Mucosa of rectum (tissue), 2 donors: Measurements from ENCODE around the gene SORBS2.

Experiments used
- H3K27ac ChIP-seq, 2 donors: one replicate each; pipeline ENCODE4 v1.7.0; 2013; ENCODE audit warnings: inconsistent platforms in 2 of 2, low read depth in 2 of 2, low read length in 2 of 2
- H3K27me3 ChIP-seq, 2 donors: one replicate each; pipeline ENCODE4 v1.7.0; 2013; ENCODE audit warnings: low read length in 2 of 2; ENCODE audit not compliant: control insufficient read depth in 2 of 2, insufficient read depth in 2 of 2
- H3K36me3 ChIP-seq, 2 donors: one replicate each; pipeline ENCODE4 v1.7.0; 2013; ENCODE audit warnings: low read length in 2 of 2; ENCODE audit not compliant: control insufficient read depth in 2 of 2, insufficient read depth in 2 of 2
- H3K4me1 ChIP-seq, 2 donors: one replicate each; pipeline ENCODE4 v1.7.0; 2013; ENCODE audit warnings: low read length in 2 of 2, mild to moderate bottlenecking in 1 of 2; ENCODE audit not compliant: control insufficient read depth in 2 of 2, insufficient read depth in 2 of 2
- H3K4me3 ChIP-seq, 2 donors: one replicate each; pipeline ENCODE4 v1.7.0; 2013; ENCODE audit warnings: low read length in 2 of 2
- H3K9ac ChIP-seq, 2 donors: one replicate each; pipeline ENCODE4 v1.7.0; 2013; ENCODE audit warnings: low read length in 2 of 2, low read depth in 1 of 2, mild to moderate bottlenecking in 1 of 2
- H3K9me3 ChIP-seq, 2 donors: one replicate each; pipeline ENCODE4 v1.7.0; 2013; ENCODE audit warnings: low read length in 2 of 2; ENCODE audit not compliant: control insufficient read depth in 2 of 2
- donor health status: healthy.
- donor health status: Normal muscosa, but diverticular disease.

The SORBS2 gene

GRCh38 chr4:185590982-185591381 is 221.0 kb downstream of the SORBS2 start:
- H3K4me3 ChIP-seq: no peak overlapping the region
- H3K27ac ChIP-seq: no peak overlapping the region
- H3K9me3 ChIP-seq: no peaks in the 10 kb centered on the region
- H3K27me3 ChIP-seq: no peaks in the 10 kb centered on the region
- H3K36me3 ChIP-seq: no peaks in the 10 kb centered on the region
- no peaks in the 10 kb centered on the region for H3K4me1 ChIP-seq
- H3K9ac ChIP-seq: no peak overlapping the region

GRCh38 chr4:185589067-185589836 is 222.7 kb downstream of the SORBS2 start:
- Histone ChIP-seq H3K9me3 (no peaks in the 10 kb centered on the region), H3K27ac (no peak overlapping the region), H3K9ac (no peak overlapping the region), H3K27me3 (no peaks in the 10 kb centered on the region), H3K36me3 (no peaks in the 10 kb centered on the region), H3K4me3 (no peak overlapping the region), H3K4me1 (no peaks in the 10 kb centered on the region)

- H3K4me1 ChIP-seq: no peaks in the 10 kb centered on the region
- H3K27me3 ChIP-seq: no peaks in the 10 kb centered on the region
- no peak overlapping the region for H3K9ac ChIP-seq
- peak overlapping the region; percentile 12 to 53 for H3K27ac ChIP-seq
- peak overlapping the region in 1 of 2 donors; percentile 28 for H3K4me3 ChIP-seq
- no peaks in the 10 kb centered on the region for H3K9me3 ChIP-seq
- H3K36me3 ChIP-seq: no peaks in the 10 kb centered on the region
These were observed 224.4 kb downstream of the SORBS2 start for GRCh38 chr4:185587427-185588161.

- H3K27ac ChIP-seq: no peak overlapping the region
- H3K27me3 ChIP-seq: no peaks in the 10 kb centered on the region
- H3K36me3 ChIP-seq: no peaks in the 10 kb centered on the region
- no peak overlapping the region for H3K4me3 ChIP-seq
- H3K9ac ChIP-seq: no peak overlapping the region
- no peaks in the 10 kb centered on the region for H3K9me3 ChIP-seq
- no peaks in the 10 kb centered on the region for H3K4me1 ChIP-seq
These were observed 225.0 kb downstream of the SORBS2 start for GRCh38 chr4:185587030-185587426.

- no peaks in the 10 kb centered on the region for H3K4me1 ChIP-seq
- H3K36me3 ChIP-seq: no peaks in the 10 kb centered on the region
- H3K27ac ChIP-seq: no peak overlapping the region
These were observed 226.8 kb downstream of the SORBS2 start for GRCh38 chr4:185585211-185585610.

DNA sequence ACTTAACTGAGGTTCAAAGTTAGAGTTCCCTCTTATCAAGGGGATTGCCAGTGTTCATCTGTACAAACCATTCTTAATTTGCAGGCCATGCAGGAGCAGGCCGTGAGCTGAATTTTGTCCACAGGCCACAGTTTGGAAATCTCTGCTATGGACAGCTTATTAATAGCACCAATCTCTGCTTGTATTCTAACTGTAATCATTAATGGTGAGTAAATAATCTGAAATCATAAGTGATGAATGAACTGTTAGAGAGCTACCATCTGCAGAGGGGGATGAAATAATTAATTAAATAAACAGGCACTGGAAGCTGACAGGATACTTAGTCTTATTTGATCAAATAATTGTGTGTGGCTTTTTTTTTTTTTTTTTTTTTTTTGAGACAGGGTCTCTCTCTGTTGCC is 228.2 kb downstream of the SORBS2 start:
- Histone ChIP-seq H3K4me1 (no peaks in the 10 kb centered on the region), H3K9me3 (no peaks in the 10 kb centered on the region), H3K27me3 (no peaks in the 10 kb centered on the region), H3K4me3 (no peak overlapping the region), H3K36me3 (no peaks in the 10 kb centered on the region), H3K9ac (no peak overlapping the region), H3K27ac (no peak overlapping the region)

More at GRCh38 chr4:185585211-185585610, 226.8 kb downstream of the SORBS2 start:
- no peak overlapping the region for H3K4me3 ChIP-seq
- no peak overlapping the region for H3K9ac ChIP-seq
- H3K27me3 ChIP-seq: no peaks in the 10 kb centered on the region
- H3K9me3 ChIP-seq: no peaks in the 10 kb centered on the region

GRCh38 chr4:185582651-185583400 is 229.2 kb downstream of the SORBS2 start:
- Histone ChIP-seq H3K9ac (no peak overlapping the region), H3K27me3 (no peaks in the 10 kb centered on the region), H3K36me3 (no peaks in the 10 kb centered on the region), H3K9me3 (no peaks in the 10 kb centered on the region), H3K4me3 (no peak overlapping the region), H3K27ac (no peak overlapping the region), H3K4me1 (no peaks in the 10 kb centered on the region)

DNA sequence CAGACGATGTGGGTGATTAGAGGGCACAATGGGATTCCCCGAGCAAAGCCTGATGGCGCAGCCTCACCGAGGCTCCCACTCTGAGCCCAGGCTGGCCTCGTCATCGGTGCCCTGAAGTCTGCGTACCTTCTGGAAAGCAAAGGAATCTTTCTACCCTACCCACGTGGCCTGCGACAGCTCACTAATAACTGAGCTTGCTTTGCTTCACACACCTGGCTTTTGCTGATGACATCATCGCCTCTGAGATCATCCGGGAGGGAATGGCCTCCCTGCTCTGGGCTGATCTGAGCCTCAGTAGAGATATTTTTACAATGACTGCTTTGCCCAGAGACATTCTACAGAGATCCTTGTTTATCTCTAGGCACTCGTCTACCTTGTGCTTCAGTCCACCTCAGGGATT is 231.3 kb downstream of the SORBS2 start:
- H3K27ac ChIP-seq: no peak overlapping the region

GRCh38 chr4:185578284-185578683 is 233.7 kb downstream of the SORBS2 start:
- H3K9me3 ChIP-seq: no peaks in the 10 kb centered on the region
- H3K27ac ChIP-seq: no peak overlapping the region
- H3K9ac ChIP-seq: no peak overlapping the region
- H3K36me3 ChIP-seq: no peaks in the 10 kb centered on the region
- H3K4me3 ChIP-seq: no peak overlapping the region
- H3K4me1 ChIP-seq: no peaks in the 10 kb centered on the region
- H3K27me3 ChIP-seq: no peaks in the 10 kb centered on the region

More for the DNA sequence above, 231.3 kb downstream of the SORBS2 start:
- H3K27me3 ChIP-seq: no peaks in the 10 kb centered on the region
- H3K4me3 ChIP-seq: no peak overlapping the region
- H3K9ac ChIP-seq: no peak overlapping the region
- no peaks in the 10 kb centered on the region for H3K36me3 ChIP-seq
- no peaks in the 10 kb centered on the region for H3K4me1 ChIP-seq
- no peaks in the 10 kb centered on the region for H3K9me3 ChIP-seq
